Activated naive CD4-positive, alpha-beta T cell treated with Interleukin-2 at 50 U/mL for 16 hours (primary cell): ENCODE data around the gene LRRC17.
"Not testable (repeated sequence)": the region's sequence is repeated elsewhere in the genome, so short reads cannot be mapped to it uniquely, and the experiment has no call there.

ENCODE experiments used
- DNase-seq: peaks from one replicate; pipeline ENCODE4 v3.0.0-alpha.2; 2020

LRRC17 gene

GRCh38 chr7:102943423-102944169 is 30.8 kb downstream of the LRRC17 start:
- DNase-seq, result no peak

DNA sequence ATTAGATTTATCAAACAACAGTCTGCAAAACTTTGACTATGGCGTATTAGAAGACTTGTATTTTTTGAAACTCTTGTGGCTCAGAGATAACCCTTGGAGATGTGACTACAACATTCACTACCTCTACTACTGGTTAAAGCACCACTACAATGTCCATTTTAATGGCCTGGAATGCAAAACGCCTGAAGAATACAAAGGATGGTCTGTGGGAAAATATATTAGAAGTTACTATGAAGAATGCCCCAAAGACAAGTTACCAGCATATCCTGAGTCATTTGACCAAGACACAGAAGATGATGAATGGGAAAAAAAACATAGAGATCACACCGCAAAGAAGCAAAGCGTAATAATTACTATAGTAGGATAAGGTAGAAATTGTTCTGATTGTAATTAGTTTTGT is 31.4 kb downstream of the LRRC17 start:
- DNase-seq, result no peak

- no peak for DNase-seq
Measured at GRCh38 chr7:102951839-102952238, 39.0 kb downstream of the LRRC17 start.

DNA sequence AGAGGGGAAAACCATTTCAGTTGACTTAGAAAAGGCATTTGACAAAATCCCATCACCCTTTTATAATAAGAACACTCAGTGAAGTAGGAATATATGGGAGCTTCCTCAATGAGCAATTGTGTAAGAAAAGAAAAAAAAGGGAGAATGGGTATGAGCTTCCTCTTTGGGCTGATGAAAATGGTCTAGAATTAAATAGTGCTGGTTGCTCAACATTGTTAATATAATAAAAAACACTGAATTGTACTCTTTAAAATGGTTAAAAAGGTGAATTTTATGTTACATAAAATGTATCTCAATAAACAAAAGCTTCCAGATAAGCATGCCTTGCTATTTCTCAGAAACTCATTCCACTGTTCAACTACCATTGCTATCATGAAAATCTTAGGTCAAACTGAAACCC is 40.6 kb downstream of the LRRC17 start:
- DNase-seq, result no peak

DNA sequence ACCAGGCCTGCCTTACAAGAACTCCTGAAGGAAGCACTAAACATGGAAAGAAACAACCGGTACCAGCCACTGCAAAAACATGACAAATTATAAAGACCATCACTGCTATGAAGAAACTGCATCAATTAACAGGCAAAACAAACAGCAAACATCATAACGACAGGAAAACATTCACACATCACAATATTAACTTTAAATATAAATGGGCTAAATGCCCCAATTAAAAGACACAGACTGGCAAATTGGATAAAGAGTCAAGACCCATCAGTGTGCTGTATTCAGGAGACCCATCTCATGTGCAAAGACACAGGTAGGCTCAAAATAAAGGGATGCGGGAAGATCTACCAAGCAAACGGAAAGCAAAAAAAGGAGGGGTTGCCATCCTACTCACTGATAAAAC is 41.6 kb downstream of the LRRC17 start:
- not testable (repeated sequence) for DNase-seq

- DNase-seq, result not testable (repeated sequence)
Measured at GRCh38 chr7:102958004-102958403, 45.2 kb downstream of the LRRC17 start.

- not testable (repeated sequence) for DNase-seq
Measured at GRCh38 chr7:102961993-102962392, 49.2 kb downstream of the LRRC17 start.

DNA sequence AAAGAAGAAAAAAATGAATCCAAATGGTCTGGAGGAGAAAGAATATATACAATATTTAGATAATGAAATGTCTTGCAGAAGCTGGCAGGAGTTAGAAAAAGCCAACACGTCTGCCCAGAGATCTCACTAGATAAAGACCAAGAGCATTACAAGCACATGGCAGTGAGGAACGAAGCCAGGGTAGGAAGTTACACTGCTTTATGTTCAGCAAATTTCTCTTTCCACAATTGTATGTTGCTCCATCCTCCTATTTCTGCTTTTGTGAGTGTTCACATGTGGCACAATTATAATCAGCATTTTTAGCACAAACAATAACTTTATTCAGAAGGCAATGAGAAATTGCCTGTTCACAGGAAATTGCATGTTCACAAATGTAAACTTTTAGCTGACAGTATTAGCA is 53.7 kb downstream of the LRRC17 start:
- DNase-seq, result no peak

DNA sequence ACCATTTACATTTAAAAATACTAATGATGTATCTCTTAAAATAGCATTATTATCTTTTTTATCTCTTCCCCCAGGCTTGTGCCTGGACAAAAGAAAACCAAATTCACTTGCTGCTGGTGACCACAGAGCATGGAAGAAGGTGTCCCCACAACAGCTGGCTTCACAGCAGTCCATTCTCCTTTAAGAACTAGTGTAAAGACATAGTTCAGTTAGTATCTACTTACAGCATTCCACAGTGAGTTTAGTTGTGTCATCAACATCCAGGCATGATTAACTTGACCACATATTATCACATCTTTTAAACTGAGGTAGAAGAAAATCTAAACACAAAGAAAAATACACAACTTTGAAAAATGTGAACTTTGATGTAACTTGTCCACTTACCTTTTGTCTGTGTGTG is 55.0 kb downstream of the LRRC17 start:
- no peak for DNase-seq

DNA sequence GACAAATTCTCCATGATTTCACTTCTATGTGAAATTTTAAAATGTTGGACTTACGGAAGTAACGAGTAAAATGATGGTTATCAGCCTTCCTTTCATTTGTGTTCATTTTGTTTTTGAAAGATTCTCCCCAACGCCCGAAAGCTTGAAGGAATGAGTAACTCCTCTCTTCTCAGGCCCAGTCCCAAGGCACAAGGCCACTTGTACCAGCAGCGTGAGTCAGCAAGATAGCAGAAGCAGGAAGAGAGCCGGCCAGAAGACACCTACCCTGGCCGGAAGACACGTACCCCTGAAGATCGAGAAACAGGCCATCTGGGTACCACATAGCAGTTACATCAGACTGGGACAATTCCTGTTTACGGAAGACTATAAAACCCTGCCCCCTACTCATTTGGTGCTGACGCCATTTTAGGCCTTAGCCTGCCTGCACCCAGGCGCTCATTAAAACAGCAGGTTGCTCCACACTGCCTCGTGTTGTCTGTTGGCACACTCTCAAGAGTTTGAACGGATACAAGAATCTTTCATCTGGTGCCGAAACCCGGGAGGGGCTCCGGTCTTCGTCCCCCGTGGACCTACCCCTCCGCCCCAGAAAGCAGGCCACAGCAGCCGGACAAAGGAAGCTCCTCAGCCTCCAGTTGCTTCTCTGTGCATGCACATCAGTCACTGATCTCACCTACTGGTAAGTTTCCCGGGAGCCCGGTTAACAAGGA is 60.4 kb downstream of the LRRC17 start:
- no peak for DNase-seq

GRCh38 chr7:102974366-102975236 is 61.8 kb downstream of the LRRC17 start:
- no peak for DNase-seq

GRCh38 chr7:102975854-102976253 is 63.1 kb downstream of the LRRC17 start:
- no peak for DNase-seq

GRCh38 chr7:102976493-102976892 is 63.7 kb downstream of the LRRC17 start:
- no peak for DNase-seq

DNA sequence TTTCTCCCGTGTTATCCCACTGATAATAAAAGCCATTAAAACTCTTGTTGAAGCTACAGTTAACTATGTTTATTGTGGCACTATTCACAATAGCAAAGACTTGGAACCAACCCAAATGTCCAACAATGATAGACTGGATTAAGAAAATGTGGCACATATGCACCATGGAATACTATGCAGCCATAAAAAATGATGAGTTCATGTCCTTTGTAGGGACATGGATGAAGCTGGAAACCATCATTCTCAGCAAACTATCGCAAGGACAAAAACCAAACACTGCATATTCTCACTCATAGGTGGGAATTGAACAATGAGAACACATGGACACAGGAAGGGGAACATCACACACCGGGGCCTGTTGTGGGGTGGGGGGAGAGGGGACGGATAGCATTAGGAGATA is 64.8 kb downstream of the LRRC17 start:
- DNase-seq, result not testable (repeated sequence)

- no peak for DNase-seq
Measured at GRCh38 chr7:102978284-102978683, 65.5 kb downstream of the LRRC17 start.

DNA sequence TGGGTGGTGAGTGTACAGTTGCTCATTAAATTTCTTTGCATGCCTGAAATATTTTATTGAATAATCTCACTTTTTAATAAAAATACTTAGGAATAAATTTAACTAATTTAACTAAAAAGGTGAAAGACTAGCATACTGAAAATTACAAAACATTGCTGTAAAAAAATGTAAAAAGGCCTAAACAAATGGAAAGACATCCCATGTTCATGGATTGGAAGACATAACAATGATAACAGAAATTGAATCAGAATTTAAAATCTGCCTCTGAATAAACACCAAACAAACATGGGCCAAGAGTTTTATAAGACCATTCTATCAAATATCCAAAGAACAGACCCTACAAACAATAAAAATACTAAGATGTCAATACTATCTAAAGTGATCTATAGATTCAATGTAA is 66.9 kb downstream of the LRRC17 start:
- no peak for DNase-seq

GRCh38 chr7:102981451-102981850 is 68.7 kb downstream of the LRRC17 start:
- DNase-seq, result no peak

GRCh38 chr7:102982235-102982634 is 69.4 kb downstream of the LRRC17 start:
- DNase-seq, result no peak

- DNase-seq, result no peak
Measured at GRCh38 chr7:102983602-102984001, 70.8 kb downstream of the LRRC17 start.

DNA sequence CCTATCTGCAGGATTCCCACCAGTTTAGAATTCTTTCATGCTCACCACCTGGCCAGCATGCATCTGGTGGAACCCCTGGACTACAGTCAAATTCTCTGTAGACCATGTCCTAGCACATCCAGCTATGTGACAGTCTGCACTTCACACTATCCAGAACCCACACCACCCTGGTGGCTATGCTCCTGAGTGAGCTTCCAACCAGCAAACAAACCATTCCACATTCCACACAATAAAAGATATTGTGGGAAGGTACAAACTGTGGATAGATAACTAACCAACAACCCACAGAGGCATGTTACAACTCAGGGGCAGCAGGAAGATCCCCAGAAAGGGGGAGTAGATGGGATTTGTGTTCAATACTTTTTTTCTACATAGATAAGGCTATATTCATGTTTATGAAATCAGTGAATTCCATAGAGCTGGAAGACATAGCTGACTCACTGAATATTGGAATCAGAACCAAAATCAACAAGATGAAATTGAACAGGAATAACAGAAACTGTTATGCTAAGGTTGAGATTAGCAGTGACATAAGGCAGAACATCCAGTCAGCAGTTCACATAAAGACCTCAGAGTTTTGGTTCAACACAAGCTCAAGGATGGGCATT is 72.5 kb downstream of the LRRC17 start:
- DNase-seq, result no peak

DNA sequence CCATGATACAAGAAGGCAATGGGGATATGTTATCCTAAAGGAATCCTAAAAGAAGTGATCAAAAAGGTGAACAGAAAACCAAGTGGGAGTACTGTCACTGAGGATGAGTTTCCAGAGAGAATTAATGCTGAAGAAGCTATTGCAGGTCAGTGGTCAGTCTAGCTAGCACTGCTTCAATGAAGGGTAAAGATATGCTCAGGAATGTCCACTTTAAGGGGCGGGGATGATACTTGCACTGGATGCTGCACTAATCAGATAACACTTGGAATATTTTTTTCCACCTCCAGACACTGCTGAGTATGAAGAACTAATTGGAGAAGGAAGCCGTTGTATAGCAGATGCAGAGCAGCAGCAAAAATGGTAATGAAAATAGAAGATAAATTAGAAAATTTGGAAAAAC is 75.3 kb downstream of the LRRC17 start:
- no peak for DNase-seq

GRCh38 chr7:102988631-102989560 is 76.1 kb downstream of the LRRC17 start:
- no peak for DNase-seq
